ENCODE results near the gene CTIF.

Gene CTIF

GRCh38 chr18:48539406-48540250 lies 797 bp downstream of the CTIF start:
- peak overlapping the region; percentile 74 for H2AFZ ChIP-seq
- H3K36me3 ChIP-seq (ENCODE audit: control insufficient read depth, insufficient read depth, low read length) = no peaks in the 10 kb centered on the region
- peak overlapping the region; percentile 12 for H3K9ac ChIP-seq
- H3K9me3 ChIP-seq (ENCODE audit: control insufficient read depth, low read length) = no peaks in the 10 kb centered on the region
- H3K27ac ChIP-seq = peak overlapping the region; percentile 74
- peak overlapping the region; percentile 99 for H3K4me2 ChIP-seq (ENCODE audit: low read length)
- H3K4me3 ChIP-seq (ENCODE audit: low read depth, low read length) = peak overlapping the region; percentile 82
- no peak for TF ChIP-seq CTCF (IDR thresholded peaks at IDR 0.05)
- no peaks in the 10 kb centered on the region for H3K4me1 ChIP-seq
- H3K27me3 ChIP-seq (ENCODE audit: control insufficient read depth, insufficient read depth, low read length) = no peaks in the 10 kb centered on the region
- peaks cover 17% of the 10 kb centered on the region for H3K79me2 ChIP-seq

GRCh38 chr18:48540251-48541025 lies 1.6 kb downstream of the CTIF start:
- no peak for TF ChIP-seq CTCF (IDR thresholded peaks at IDR 0.05)
- Histone ChIP-seq H3K4me1 (no peaks in the 10 kb centered on the region), H3K27ac (peak overlapping the region; percentile 80), H3K4me3 (ENCODE audit: low read depth, low read length) (peak overlapping the region; percentile 82), H3K79me2 (peaks cover 23% of the 10 kb centered on the region), H3K9me3 (ENCODE audit: control insufficient read depth, low read length) (no peaks in the 10 kb centered on the region), H3K36me3 (ENCODE audit: control insufficient read depth, insufficient read depth, low read length) (no peaks in the 10 kb centered on the region), H2AFZ (peak overlapping the region; percentile 80), H3K9ac (no peak overlapping the region), H3K27me3 (ENCODE audit: control insufficient read depth, insufficient read depth, low read length) (no peaks in the 10 kb centered on the region), H3K4me2 (ENCODE audit: low read length) (peak overlapping the region; percentile 99)

- Histone ChIP-seq H3K27me3 (ENCODE audit: control insufficient read depth, insufficient read depth, low read length) (no peaks in the 10 kb centered on the region), H3K4me2 (ENCODE audit: low read length) (peak overlapping the region; percentile 86), H3K4me1 (no peaks in the 10 kb centered on the region)
Observed at GRCh38 chr18:48541026-48541746, 2.4 kb downstream of the CTIF start.

More at GRCh38 chr18:48541026-48541746, 2.4 kb downstream of the CTIF start:
- Histone ChIP-seq H3K27ac (peak overlapping the region; percentile 80), H3K4me3 (ENCODE audit: low read depth, low read length) (peak overlapping the region; percentile 58), H3K9me3 (ENCODE audit: control insufficient read depth, low read length) (no peaks in the 10 kb centered on the region), H3K36me3 (ENCODE audit: control insufficient read depth, insufficient read depth, low read length) (no peaks in the 10 kb centered on the region), H3K79me2 (peaks cover 23% of the 10 kb centered on the region), H3K9ac (no peak overlapping the region), H2AFZ (peak overlapping the region; percentile 80)
- no peak for TF ChIP-seq CTCF (IDR thresholded peaks at IDR 0.05)
